ENCODE data around the gene ADARB2.

Gene ADARB2

DNA sequence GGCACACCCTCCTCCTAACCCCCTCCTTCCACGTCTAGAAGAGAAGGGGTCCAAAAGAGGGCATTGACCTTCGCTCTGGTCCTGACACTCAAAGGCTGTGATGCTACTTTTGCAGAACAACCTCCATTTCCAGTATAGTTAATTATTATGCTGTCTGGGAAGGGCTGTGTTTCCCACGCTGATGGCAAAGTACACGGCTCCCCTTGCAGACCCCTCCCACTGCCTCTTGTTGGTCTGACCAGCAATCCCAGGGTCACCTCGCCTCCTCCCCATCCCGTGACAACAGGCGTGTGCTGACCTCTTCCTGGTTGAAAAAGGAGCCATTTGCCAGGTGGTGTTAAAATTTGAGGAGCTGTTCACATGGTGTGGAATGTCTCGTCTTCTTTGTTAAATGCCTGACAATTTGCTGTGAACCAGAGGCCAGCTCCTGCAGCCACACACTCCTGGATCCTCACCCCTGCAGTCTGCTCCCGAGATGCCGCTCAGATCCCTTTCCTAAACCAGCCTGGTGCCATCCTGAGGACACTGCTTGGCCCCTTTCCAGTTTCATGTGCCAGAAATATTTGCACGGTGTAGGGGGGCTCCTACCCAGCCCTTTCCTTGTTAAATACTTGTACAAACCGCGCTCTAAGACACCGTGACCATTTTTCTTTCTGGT lies 359.5 kb downstream of the ADARB2 start:
- FAIRE-seq = no peak
- DNase-seq (ENCODE audit: low spot score) = no peak

DNA sequence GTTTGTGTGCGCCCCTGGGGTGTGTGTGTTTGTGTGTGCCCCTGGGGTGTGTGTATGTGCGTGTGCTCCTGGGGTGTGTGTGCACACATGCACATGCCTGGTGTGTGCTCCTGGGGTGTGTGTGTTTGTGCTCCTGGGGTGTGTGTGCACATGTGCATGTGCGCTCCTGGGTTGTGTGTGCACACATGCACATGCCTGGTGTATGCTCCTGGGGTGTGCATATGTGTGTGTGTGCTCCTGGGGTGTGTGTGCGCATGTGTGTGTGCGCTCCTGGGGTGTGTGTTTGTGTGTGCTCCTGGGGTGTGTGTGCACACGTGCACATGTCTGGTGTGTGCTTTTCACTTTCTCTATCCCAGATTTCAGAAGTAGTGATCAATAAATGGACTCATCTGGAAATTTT lies 360.1 kb downstream of the ADARB2 start:
- no peak for FAIRE-seq

DNA sequence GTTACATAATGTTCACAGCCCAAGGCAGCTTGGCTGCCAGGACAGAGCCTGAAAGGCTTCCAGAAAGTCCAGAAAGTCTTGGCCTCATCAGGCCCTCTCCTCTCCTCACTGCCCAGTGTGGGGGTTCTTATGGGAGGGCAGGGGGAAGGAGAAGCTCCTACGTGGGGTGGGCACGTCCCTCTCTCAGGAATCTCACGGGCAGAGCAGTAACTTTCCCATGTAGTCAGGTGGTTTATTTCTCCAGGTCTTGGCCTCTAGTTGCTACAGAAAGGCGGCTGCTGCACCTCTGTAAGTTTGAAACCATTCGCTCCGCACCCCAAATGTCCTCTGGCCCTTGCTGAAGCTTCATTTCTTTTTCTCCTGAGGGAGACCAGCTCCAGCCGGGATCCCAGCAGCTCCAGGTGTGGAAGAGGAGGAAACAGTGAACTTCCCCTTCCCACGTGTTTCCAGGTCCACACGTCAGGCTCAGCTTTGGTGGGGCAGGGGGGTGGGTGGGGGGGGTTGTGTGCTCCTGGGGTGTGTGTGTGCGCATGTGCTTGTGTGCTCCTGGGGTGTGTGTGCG lies 360.9 kb downstream of the ADARB2 start:
- FAIRE-seq = no peak

More for the DNA sequence above, 360.1 kb downstream of the ADARB2 start:
- DNase-seq (ENCODE audit: low spot score) = no peak

GRCh38 chr10:1375346-1376170 lies 361.8 kb downstream of the ADARB2 start:
- DNase-seq (ENCODE audit: low spot score) (no peak), FAIRE-seq (no peak)

More for the DNA sequence above, 360.9 kb downstream of the ADARB2 start:
- DNase-seq (ENCODE audit: low spot score) = no peak

DNA sequence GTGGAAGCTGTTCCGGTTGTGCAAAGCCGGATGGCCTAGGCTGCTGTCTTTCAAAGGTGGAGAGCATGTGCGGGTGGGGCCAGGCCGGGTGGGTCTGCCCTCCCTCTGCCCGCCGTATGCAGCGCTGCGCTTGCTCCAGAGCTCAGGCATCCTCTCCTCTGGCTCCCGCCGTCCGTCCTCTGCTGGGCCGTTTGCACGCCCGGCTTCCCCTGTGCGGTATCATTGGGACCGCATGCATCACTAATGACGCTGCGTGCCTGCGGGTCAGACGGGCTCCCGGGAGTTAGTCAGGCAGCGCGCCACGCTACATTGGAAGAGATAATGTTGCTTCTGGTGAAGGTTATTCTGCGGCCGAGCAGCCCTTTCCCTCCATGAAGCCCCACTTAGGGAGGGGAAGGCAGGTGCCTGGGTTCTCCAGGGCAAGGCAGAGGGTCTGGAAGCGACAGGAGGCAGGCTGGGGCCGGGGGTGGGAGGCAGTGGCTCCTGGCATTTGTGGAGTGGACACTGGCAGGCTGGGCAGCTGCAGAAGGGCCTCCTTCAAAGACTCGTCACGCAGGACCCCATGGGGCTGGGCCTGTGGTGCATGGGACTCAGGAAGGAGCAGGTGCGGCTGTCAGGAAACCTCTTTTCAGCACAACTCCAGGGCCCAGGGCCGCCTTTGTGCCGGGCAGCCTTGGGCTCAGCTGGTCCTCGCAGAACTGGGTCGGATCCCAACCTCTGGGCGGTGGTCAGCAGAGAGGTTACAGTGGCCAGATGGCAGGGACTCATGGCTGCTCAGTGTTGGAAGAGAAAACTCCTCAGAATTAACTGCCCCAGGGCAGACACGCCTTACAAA lies 362.6 kb downstream of the ADARB2 start:
- FAIRE-seq (no peak), DNase-seq (ENCODE audit: low spot score) (no peak)

DNA sequence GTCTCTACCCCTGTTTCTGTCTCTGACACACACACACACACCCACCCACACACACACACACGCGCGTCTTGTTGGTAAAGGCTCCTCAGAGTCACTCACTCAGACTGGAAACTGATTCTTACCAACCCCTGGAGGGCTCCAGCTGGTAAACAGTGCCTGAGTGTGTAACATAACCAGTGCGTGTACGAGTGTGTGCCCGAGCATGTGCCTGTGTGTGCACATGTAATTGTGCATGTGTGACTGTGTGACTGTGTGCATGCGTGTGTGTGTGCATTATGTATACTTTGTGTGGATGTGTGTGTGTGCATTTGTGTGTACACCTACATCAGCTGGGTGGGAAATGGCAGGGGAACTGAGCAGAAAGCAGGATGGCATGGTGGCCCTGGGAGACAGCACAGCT lies 364.0 kb downstream of the ADARB2 start:
- FAIRE-seq = no peak
- no peak for DNase-seq (ENCODE audit: low spot score)

DNA sequence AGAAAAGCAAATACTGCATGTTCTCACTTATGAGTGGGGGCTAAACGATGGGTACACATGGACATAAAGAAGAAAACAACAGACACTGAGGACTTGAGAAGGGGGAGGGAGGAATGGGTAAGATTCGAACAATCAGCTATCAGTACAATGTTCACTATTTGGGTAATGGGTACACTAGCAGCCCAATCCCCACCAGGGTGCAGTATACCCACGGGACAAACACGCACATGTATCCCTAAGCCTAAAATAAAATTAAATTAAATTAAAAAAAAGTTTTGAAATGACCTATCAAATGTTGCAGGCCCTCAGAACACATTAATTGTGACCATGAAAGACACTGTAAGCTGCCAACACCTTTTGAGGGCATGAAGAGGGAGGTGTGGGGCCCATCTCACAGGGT lies 365.1 kb downstream of the ADARB2 start:
- no peak for DNase-seq (ENCODE audit: low spot score)
- FAIRE-seq = no peak

DNA sequence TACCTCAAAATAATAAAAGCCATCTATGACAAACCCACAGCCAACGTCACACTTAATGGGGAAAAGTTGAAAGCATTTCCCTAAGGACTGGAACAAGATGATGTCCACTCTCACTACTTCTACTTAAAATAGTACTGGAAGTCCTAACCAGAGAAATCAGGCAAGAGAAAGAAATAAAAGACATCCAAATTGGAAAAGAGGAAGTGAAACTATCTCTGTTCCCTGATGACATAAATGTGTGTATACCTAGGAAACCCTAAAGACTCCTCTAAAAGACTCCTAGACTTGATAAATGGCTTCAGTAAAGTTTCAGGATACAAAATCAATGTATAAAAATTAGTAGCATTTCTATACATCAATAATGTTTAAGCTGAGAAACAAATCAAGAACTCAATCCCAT lies 367.0 kb downstream of the ADARB2 start:
- FAIRE-seq (no peak), DNase-seq (ENCODE audit: low spot score) (no peak)

- FAIRE-seq (no peak), DNase-seq (ENCODE audit: low spot score) (no peak)
Measured at GRCh38 chr10:1369665-1370064, 367.7 kb downstream of the ADARB2 start.

DNA sequence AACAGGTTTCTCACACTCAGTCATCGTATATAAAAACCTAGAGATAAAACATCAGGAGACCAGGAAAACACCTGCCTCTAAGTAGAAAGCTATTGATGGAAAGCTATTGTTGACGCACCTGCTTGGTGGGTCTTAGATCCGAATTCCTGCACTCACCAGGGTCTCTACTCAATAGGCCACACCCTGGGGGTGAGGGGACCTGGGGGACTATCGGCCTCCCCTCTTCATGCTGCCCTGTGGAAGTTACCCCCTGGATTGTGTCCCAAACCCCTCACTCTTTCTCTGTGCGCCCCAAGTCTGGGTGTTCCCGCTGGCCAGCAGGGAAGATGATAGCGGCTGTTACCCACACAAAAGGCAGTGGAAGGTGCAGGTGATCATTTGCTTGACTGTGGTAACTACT lies 368.1 kb downstream of the ADARB2 start:
- DNase-seq (ENCODE audit: low spot score) (no peak), FAIRE-seq (no peak)

GRCh38 chr10:1368842-1369171 lies 368.5 kb downstream of the ADARB2 start:
- FAIRE-seq (no peak), DNase-seq (ENCODE audit: low spot score) (peak; percentile 13)

DNA sequence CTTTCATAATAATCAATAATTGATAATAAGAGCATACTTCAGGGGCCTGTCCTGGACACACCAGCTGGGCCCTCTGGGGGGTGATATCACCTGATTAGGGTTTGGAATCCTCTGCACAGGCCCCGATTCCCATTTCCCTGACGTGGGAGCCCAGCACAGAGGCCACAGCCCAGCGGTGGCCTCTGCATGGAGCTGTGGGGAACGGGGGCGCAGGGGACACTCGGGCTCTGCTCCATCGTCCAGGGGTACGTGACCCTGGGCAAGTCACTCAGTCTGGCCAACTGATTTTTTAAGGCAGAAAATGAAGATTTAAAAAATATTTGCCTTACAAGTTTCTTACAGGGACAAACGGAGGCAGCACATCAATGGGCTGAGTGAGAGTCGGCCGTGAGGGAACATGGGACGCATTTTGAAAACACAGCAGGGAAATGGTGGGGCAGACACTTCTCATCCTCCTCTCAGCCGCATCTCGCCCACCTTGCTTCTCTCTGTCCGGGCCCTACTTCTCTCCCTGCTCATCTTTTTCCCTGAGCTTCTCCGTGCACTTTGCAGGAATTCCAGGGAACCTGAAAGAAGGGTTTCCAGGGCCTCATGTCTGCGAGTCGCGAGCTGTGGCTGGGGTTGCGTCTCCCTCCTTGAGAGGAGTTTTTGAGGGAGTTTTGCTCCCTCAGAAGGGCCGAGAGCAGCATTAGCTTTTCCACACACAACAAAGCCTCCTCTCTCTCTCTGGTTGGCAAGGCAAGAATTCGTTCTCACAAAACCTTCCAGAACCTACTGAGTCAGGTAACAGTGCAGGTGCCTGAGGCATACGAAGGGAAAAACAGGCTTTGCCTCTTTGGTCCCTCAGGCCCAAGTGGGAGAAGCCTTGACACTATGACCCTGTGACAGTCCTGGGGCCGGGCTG lies 369.1 kb downstream of the ADARB2 start:
- no peak for DNase-seq (ENCODE audit: low spot score)

DNA sequence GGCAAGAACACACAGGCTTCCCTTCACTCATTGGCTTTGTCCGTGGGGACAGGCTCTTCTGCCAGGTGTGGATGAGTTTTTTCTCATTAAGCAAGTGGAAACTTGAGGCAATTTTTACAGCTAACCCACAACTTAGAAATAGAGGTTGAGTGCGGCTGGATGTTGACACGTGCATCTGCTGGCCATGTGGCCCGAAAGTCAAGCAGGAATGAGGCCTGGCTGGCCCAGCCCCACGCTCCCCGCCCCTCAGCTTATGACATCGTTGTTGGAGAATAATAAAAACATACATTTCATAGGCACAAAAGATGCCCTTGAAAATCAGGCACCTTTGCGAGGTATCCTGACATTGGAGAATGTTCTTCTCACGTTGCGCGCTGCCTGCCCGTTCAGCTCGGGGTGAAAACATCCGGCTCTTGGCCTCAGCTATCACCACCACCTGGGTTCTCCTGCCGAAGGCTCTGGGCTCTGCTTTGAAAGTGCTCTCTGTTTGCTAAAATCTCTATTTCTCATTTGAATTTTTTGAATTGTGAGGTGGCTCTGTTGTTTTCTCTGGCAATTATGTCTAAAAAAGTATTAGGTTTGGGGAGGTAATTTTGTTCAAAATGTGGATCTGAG lies 370.4 kb downstream of the ADARB2 start:
- DNase-seq (ENCODE audit: low spot score) = no peak
- FAIRE-seq = no peak

More for the DNA sequence above, 369.1 kb downstream of the ADARB2 start:
- no peak for FAIRE-seq

- DNase-seq (ENCODE audit: low spot score) (no peak), FAIRE-seq (no peak)
Measured at GRCh38 chr10:1366322-1366691, 371.0 kb downstream of the ADARB2 start.

DNA sequence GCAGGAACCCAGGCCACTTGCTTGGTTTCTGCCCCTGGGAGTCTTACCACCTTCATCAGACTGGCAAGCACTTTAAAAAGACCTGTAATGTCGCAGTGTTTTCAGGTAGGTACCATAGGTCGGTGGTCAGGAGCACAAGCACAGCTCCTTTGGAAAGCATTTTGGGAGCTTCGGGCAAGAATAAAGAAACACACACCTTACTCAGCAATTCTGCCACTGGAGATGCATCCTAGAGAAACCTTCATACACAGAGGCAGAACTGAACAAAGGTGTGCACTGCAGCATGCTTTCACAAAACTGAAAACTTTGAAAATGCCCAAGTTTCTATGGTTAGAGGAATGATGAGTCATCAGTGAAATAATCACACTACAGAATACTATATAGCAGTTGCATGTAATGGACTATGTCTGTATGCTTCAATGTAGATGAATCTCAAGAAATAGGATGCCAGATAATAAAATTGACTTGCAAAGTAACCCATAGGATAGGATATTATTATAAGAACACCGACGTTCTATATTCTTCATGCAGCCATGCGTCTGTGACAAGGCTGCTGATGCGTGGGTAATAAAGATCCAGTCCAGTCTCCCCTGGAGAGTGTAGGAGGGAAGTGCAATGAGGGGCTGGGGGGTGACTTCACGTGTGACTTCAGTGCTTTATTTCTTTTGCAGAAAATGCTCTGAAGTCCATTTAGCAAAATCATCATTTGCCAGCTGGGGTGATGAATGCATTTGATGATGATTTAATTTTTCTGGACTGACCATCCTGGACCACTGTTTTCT lies 371.6 kb downstream of the ADARB2 start:
- no peak for FAIRE-seq
- no peak for DNase-seq (ENCODE audit: low spot score)

DNA sequence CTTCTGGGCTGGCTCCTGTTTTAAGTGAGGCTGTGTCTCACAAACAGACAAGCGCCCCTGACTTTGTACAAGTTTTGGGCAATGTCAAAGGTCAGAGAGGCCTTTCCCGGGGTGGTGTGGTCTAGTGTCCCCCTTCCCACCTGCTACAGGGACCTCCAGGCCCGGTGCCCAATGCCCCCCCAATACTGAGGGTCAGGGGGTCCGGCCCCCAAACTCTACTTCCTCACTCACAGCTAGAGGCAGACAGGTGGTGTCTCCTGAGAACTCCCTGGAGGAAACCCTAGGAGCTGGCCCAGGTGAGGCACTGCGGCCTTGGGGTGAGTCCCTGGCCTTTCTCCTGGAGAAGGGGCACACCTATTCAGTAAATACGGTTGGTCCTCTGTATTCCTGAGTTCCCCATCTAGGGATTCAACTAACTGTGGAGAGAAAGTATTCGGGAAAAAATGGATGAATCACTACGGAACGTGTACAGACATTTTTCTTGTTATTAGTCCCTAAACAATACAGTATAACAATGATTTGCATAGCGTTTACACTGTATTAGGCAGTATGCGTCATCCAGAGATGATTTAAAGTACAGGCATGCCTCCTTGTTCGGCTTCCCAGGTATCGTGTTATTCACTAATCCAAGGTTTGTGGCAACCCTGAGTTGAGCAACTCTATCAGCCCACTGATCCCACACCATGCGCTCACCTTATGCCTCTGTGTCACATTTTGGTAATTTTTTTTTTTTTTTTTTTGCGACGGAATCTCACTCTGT lies 373.0 kb downstream of the ADARB2 start:
- DNase-seq (ENCODE audit: low spot score) = no peak
- FAIRE-seq = no peak

- FAIRE-seq = no peak
- DNase-seq (ENCODE audit: low spot score) = no peak
Measured at GRCh38 chr10:1363446-1364121, 373.7 kb downstream of the ADARB2 start.
